DND-41 (cell line): ENCODE data around the gene MATR3.

Experiments
- ATAC-seq: fragments of 200-7000 bp; cut with Tn5 transposase; 3 replicates; pipeline ENCODE4 v1.9.1; 2021; ENCODE audit warnings: low read depth; ENCODE audit not compliant: insufficient read depth
- DNase-seq: peaks from one replicate; pipeline ENCODE4 v3.0.0-alpha.2; 2020
- H2AFZ ChIP-seq: 2 replicates; pipeline ENCODE4 v1.6.0; 2012; ENCODE audit warnings: low read depth, low read length
- H3K27ac ChIP-seq: 2 replicates; pipeline ENCODE4 v1.5.1; 2012; ENCODE audit warnings: low read length, inconsistent platforms
- H3K27me3 ChIP-seq: fragments of 200-600 bp; sonication (generic); 2 replicates; pipeline ENCODE4 v1.6.0; 2012; ENCODE audit warnings: low read length, mild to moderate bottlenecking, inconsistent platforms; ENCODE audit not compliant: insufficient read depth, poor library complexity
- H3K36me3 ChIP-seq: 2 replicates; pipeline ENCODE4 v1.5.1; 2012; ENCODE audit warnings: low read length, inconsistent platforms; ENCODE audit not compliant: insufficient read depth
- H3K4me1 ChIP-seq: 2 replicates; pipeline ENCODE4 v1.5.1; 2012; ENCODE audit warnings: mild to moderate bottlenecking, low read length; ENCODE audit not compliant: insufficient read depth
- H3K4me2 ChIP-seq: 2 replicates; pipeline ENCODE4 v1.6.0; 2012; ENCODE audit warnings: mild to moderate bottlenecking, moderate library complexity, low read length, inconsistent platforms; ENCODE audit not compliant: insufficient read depth
- H3K4me3 ChIP-seq, 2 experiments: fragments of 200-600 bp in 1 of 2; shearing (Covaris generic) in 1 of 2; 2 replicates each; pipeline ENCODE4 v1.5.1; 2012 to 2016; ENCODE audit warnings: inconsistent platforms in 2 of 2, low read length in 2 of 2, mild to moderate bottlenecking in 2 of 2, low read depth in 1 of 2, moderate library complexity in 1 of 2
- H3K79me2 ChIP-seq: 2 replicates; pipeline ENCODE4 v1.6.0; 2012; ENCODE audit warnings: low read length, inconsistent platforms; ENCODE audit not compliant: insufficient read depth
- H3K9ac ChIP-seq: 2 replicates; pipeline ENCODE4 v1.6.0; 2012; ENCODE audit warnings: low read depth, mild to moderate bottlenecking, inconsistent platforms, low read length, moderate library complexity
- H3K9me3 ChIP-seq: 2 replicates; pipeline ENCODE4 v1.5.1; 2012; ENCODE audit warnings: low read length, moderate library complexity, mild to moderate bottlenecking, inconsistent platforms; ENCODE audit not compliant: insufficient read depth, severe bottlenecking
- H4K20me1 ChIP-seq: 2 replicates; pipeline ENCODE4 v1.6.0; 2012; ENCODE audit warnings: low read length; ENCODE audit not compliant: insufficient read depth
- CTCF ChIP-seq: IDR thresholded peaks from 2 replicates; pipeline ENCODE4 v1.5.1; 2012; ENCODE audit warnings: borderline replicate concordance, low read length, moderate library complexity, mild to moderate bottlenecking; ENCODE audit not compliant: poor library complexity, severe bottlenecking; ENCODE audit errors: extremely low read depth
- EZH2 ChIP-seq: IDR thresholded peaks from 3 replicates; pipeline ENCODE4 v1.6.1; 2012; ENCODE audit warnings: borderline replicate concordance, low read depth, mild to moderate bottlenecking, moderate library complexity, low read length, inconsistent platforms; ENCODE audit not compliant: severe bottlenecking

The MATR3 gene

GRCh38 chr5:139315056-139315615, 21.6 kb downstream of the MATR3 start:
- no peak for TF ChIP-seq EZH2
- no peak for TF ChIP-seq CTCF
- no peaks in the 10 kb centered on the region for H3K4me1 ChIP-seq
- H3K4me3 ChIP-seq, result no peak overlapping the region
- H2AFZ ChIP-seq, result no peak overlapping the region
- H4K20me1 ChIP-seq, result peaks cover 89% of the 10 kb centered on the region
- peaks cover 86% of the 10 kb centered on the region for H3K36me3 ChIP-seq
- H3K27ac ChIP-seq, result no peak overlapping the region
- H3K79me2 ChIP-seq, result peaks cover 98% of the 10 kb centered on the region
- no peaks in the 10 kb centered on the region for H3K27me3 ChIP-seq
- H3K9me3 ChIP-seq, result no peaks in the 10 kb centered on the region
- no peak for ATAC-seq
- DNase-seq, result no peak
- no peak overlapping the region for H3K4me2 ChIP-seq
- H3K9ac ChIP-seq, result no peak overlapping the region

GRCh38 chr5:139335811-139336210, 42.3 kb downstream of the MATR3 start:
- Histone ChIP-seq H3K27ac (no peak overlapping the region), H3K4me1 (peaks cover 2% of the 10 kb centered on the region), H3K4me3 (no peak overlapping the region), H2AFZ (no peak overlapping the region), H3K9ac (no peak overlapping the region), H3K27me3 (no peaks in the 10 kb centered on the region), H4K20me1 (peaks cover 22% of the 10 kb centered on the region; the same call in 1 of the 2 replicates), H3K9me3 (no peaks in the 10 kb centered on the region), H3K4me2 (no peak overlapping the region), H3K79me2 (no peaks in the 10 kb centered on the region), H3K36me3 (peaks cover 24% of the 10 kb centered on the region)
- ATAC-seq, result peak; percentile 25; the same call in 1 of the 3 replicates
- no peak for TF ChIP-seq CTCF
- TF ChIP-seq EZH2, result no peak
- no peak for DNase-seq

GRCh38 chr5:139340051-139340450, 46.5 kb downstream of the MATR3 start:
- H2AFZ ChIP-seq, result no peak overlapping the region
- H3K4me2 ChIP-seq, result no peak overlapping the region
- H4K20me1 ChIP-seq, result peaks cover 33% of the 10 kb centered on the region
- ATAC-seq (no peak), DNase-seq (no peak)
- H3K9ac ChIP-seq, result no peak overlapping the region
- TF ChIP-seq CTCF (no peak), EZH2 (no peak)
- no peaks in the 10 kb centered on the region for H3K27me3 ChIP-seq
- no peaks in the 10 kb centered on the region for H3K9me3 ChIP-seq
- no peak overlapping the region for H3K27ac ChIP-seq
- peaks cover 38% of the 10 kb centered on the region for H3K79me2 ChIP-seq
- H3K36me3 ChIP-seq, result peaks cover 21% of the 10 kb centered on the region
- H3K4me1 ChIP-seq, result peaks cover 32% of the 10 kb centered on the region
- no peak overlapping the region for H3K4me3 ChIP-seq
